IPS-18a (cell line): ENCODE results near the gene ANKRD28.
"Not testable (repeated sequence)": the region's sequence is repeated elsewhere in the genome, so short reads cannot be mapped to it uniquely, and the experiment has no call there.

Source experiments
- H3K27ac ChIP-seq: one replicate; pipeline ENCODE4 v1.5.1; 2013; ENCODE audit warnings: low read length
- H3K27me3 ChIP-seq: one replicate; pipeline ENCODE4 v1.6.1; 2013; ENCODE audit warnings: mild to moderate bottlenecking, low read length; ENCODE audit not compliant: control insufficient read depth, insufficient read depth
- H3K36me3 ChIP-seq: one replicate; pipeline ENCODE4 v1.6.1; 2013; ENCODE audit warnings: low read depth, low read length; ENCODE audit not compliant: control insufficient read depth
- H3K4me1 ChIP-seq: one replicate; pipeline ENCODE4 v1.6.1; 2013; ENCODE audit warnings: low read depth, low read length; ENCODE audit not compliant: control insufficient read depth
- H3K4me3 ChIP-seq: one replicate; pipeline ENCODE4 v1.5.1; 2013; ENCODE audit warnings: low read length
- H3K9ac ChIP-seq: one replicate; pipeline ENCODE4 v1.6.1; 2013; ENCODE audit warnings: mild to moderate bottlenecking, low read length, moderate library complexity
- H3K9me3 ChIP-seq: one replicate; pipeline ENCODE4 v1.6.1; 2013; ENCODE audit warnings: low read depth, low read length; ENCODE audit not compliant: control insufficient read depth

Gene ANKRD28

DNA sequence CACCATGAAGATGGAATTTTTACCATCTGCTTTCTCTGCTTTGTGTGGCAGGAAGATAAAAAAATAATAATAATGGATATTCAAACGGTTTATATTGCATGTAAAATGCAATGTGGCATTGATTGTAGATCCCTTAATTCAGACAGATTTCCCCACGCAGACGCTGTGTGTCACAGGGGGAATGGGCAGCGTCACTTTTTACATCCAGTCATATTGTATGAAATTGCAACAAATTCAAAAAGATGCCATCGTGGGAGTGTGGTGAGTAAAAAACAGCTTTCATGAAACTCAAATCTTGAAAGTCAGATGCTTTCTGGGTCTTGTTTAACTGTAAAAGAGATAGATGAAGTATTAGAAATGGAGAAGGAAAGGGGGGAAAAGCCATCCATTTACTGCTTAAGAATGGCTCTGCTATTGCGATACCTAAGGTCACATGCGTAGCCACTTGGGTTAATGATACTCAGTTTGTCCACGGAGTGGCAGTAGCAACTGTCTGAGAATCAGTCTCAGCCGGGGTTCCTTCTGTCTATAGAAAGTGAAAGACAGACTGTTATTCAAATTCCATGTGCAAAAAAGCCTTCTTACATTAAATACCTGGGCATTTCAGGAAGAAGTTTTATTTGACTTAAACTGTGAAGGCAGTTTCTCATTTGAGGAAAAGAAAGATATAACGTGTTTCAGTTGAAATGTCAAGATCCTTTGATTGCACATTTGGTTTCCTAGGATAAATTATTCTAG lies 167.8 kb downstream of the ANKRD28 start:
- H3K27ac ChIP-seq: no peak overlapping the region
- peaks cover 43% of the 10 kb centered on the region for H3K4me1 ChIP-seq
- no peak overlapping the region for H3K9ac ChIP-seq
- H3K27me3 ChIP-seq: no peaks in the 10 kb centered on the region
- H3K4me3 ChIP-seq: no peak overlapping the region
- no peaks in the 10 kb centered on the region for H3K9me3 ChIP-seq
- no peaks in the 10 kb centered on the region for H3K36me3 ChIP-seq

DNA sequence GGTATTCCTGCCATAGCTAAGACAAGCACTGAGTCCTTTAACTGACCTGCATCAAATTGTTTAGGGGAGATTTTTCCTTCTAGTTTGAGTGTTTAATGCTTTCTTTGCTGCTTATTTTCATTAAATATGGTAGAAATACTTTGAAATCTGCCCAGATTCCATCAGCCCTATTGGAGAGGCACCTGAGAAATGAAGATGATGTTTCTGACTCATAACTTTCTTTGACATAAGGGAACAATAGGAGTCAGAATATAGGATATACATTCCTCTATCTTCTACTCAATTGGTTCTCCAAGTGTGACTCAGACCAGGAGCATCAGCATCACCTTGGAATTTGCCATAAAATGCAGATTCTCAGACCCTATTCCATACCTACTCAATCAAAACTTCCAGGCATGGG lies 168.8 kb downstream of the ANKRD28 start:
- peaks cover 34% of the 10 kb centered on the region for H3K4me1 ChIP-seq
- no peaks in the 10 kb centered on the region for H3K36me3 ChIP-seq
- H3K27ac ChIP-seq: no peak overlapping the region
- no peaks in the 10 kb centered on the region for H3K27me3 ChIP-seq
- no peak overlapping the region for H3K9ac ChIP-seq
- H3K4me3 ChIP-seq: no peak overlapping the region
- no peaks in the 10 kb centered on the region for H3K9me3 ChIP-seq

DNA sequence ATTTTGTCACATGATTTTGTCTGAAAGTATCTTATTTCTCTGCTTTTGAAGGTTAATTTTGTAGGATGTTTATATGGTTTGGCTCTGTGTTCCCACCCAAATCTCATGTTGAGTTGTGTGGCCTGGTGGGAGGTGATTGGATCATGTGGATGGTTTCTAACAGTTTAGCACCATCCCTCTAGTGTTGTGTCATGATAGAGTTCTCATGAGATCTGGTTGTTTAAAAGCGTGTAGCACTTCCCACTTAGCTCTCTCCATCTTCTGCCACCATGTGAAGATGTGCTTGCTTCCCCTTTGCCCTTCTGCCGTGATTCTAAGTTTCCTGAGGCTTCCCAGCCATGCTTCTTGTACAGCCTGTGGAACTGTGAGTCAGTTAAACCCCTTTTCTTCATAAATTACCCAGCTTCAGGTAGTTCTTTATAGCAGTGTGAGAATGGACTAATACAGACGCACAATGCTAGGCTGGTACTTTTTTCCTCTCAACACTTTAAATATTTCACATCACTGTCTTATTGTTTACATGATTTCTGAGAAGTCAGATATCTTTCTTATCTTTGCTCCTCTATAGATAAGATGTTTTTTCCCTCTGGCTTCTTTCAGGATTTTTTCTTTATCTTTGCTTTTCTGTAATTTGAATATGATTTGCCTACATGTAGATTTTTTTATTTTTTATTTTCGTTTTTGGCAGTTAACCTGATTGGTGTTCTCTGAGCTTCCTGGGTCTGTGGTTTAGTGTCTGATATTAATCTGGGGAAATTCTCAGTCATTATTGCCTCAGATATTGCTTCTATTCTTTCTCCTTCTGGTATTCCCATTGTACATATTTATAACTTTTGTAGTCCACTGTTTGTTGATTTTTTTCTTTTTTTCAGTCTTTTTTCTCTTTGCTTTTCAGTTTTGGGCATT lies 174.0 kb downstream of the ANKRD28 start:
- no peak overlapping the region for H3K9ac ChIP-seq
- no peak overlapping the region for H3K27ac ChIP-seq
- no peak overlapping the region for H3K4me3 ChIP-seq
- H3K4me1 ChIP-seq: no peaks in the 10 kb centered on the region
- no peaks in the 10 kb centered on the region for H3K36me3 ChIP-seq
- peaks cover 3% of the 10 kb centered on the region for H3K9me3 ChIP-seq
- no peaks in the 10 kb centered on the region for H3K27me3 ChIP-seq

DNA sequence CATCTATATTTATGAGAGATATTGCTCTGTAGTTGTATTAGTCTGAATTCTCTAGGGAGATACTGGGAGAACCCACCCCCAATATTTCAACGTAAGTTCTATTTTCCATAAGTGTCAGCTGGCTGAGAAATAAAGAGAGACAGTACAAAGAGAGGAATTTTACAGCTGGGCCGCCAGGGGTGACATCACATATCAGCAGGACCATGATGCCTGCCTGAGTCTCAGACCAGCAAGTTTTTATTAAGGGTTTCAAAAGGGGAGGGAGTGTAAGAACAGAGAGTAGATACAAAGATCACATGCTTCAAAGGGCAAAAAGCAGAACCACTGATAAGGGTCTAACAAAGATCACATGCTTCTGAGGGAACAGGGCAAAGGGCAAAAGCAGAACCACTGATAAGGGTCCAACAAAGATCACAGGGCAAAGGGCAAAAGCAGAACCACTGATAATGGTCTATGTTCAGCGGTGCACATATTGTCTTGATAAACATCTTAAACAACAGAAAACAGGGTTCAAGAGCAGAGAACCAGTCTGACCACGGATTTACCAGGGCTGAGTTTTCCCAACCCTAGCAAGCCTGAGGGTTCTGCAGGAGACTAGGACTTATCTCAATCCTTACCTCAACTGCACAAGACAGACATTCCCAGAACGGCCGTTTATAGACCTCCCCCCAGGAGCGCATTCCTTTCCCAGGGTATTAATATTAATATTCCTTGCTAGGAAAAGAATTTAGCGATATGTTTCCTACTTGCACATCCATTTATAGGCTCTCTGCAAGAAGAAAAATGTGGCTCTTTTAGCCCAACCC lies 177.9 kb downstream of the ANKRD28 start:
- not testable (repeated sequence) for H3K27me3 ChIP-seq, H3K4me1 ChIP-seq, H3K4me3 ChIP-seq, H3K36me3 ChIP-seq, H3K9me3 ChIP-seq, H3K27ac ChIP-seq, H3K9ac ChIP-seq
